Cardiac septum (tissue), 1 donor: ENCODE measurements around the gene IYD. TPM values are rescaled to one million over a fixed set of nuclear protein-coding genes. Genes with fewer than 3 reads are reported as not detected.

ENCODE experiments used
- total RNA-seq: library from RNA; stranded (reverse); fragmentation: NEBNext Ultra II Directional; extraction: Animal tissue kit (Norgen Biotek cat#: 25700); gene quantifications from one replicate; pipeline ENCODE4 v1.2.1, GENCODE V29; 2021
- donor health status: DM: no; HTN: no; CAD: no.

IYD gene
- total RNA-seq, 1 donor from 2014 or later = not detected

Other genes with a start within 250 kb of the IYD start
- 91.5 TPM for gene PPP1R14C, start 226.0 kb upstream of the IYD start, total RNA-seq
- 19.5 TPM for gene PLEKHG1, start 230.9 kb downstream of the IYD start, total RNA-seq